T-helper 2 cell (primary cell): ENCODE data around the gene SMIM27.
"Not testable (repeated sequence)": the region's sequence is repeated elsewhere in the genome, so short reads cannot be mapped to it uniquely, and the experiment has no call there.

Experiments
- DNase-seq, 5 experiments: peaks; one replicate each; pipeline versions ENCODE4 v3.0.0 to v3.0.0-alpha.2; 2012 to 2022

SMIM27 gene

GRCh38 chr9:32558408-32558934 is 6.3 kb downstream of the SMIM27 start:
- no peak for DNase-seq

GRCh38 chr9:32565967-32566366 is 13.8 kb downstream of the SMIM27 start:
- peak in 1 of 5 experiments; percentile 10 for DNase-seq

- no peak for DNase-seq
Observed at GRCh38 chr9:32566770-32567169, 14.6 kb downstream of the SMIM27 start.

GRCh38 chr9:32570262-32570661 is 18.1 kb downstream of the SMIM27 start:
- no peak for DNase-seq

GRCh38 chr9:32571969-32572899 is 20.1 kb downstream of the SMIM27 start:
- peak in 4 of 5 experiments; percentile 59 to 90 (median 64) for DNase-seq

GRCh38 chr9:32572900-32573523 is 20.9 kb downstream of the SMIM27 start, which contains the start of gene NDUFB6:
Gene NDUFB6, minus strand, starts transcription at chr9:32573159. Its CDS starts 99 bp downstream, at chr9:32573060.
- peak; percentile 88 to 98 (median 93) for DNase-seq

GRCh38 chr9:32573821-32574220 is 21.7 kb downstream of the SMIM27 start:
- no peak for DNase-seq

- DNase-seq = no peak
Observed at GRCh38 chr9:32574858-32575257, 22.7 kb downstream of the SMIM27 start.

- DNase-seq = no peak
Observed at GRCh38 chr9:32577316-32577715, 25.2 kb downstream of the SMIM27 start.

- DNase-seq = no peak
Observed at GRCh38 chr9:32578976-32579375, 26.8 kb downstream of the SMIM27 start.

GRCh38 chr9:32579706-32580331 is 27.7 kb downstream of the SMIM27 start:
- DNase-seq = peak; percentile 48 to 70 (median 63)

- DNase-seq = no peak
Observed at GRCh38 chr9:32580631-32581300, 28.6 kb downstream of the SMIM27 start.

GRCh38 chr9:32581512-32582143 is 29.5 kb downstream of the SMIM27 start:
- DNase-seq = peak in 2 of 5 experiments; percentile 1 to 63

GRCh38 chr9:32584784-32585183 is 32.7 kb downstream of the SMIM27 start:
- no peak for DNase-seq

GRCh38 chr9:32587901-32588300 is 35.8 kb downstream of the SMIM27 start:
- DNase-seq = peak in 1 of 5 experiments; percentile 17

- peak in 1 of 5 experiments; percentile 41 for DNase-seq
Observed at GRCh38 chr9:32589083-32589723, 37.1 kb downstream of the SMIM27 start.

- DNase-seq = no peak
Observed at GRCh38 chr9:32590476-32590875, 38.3 kb downstream of the SMIM27 start.

- no peak for DNase-seq
Observed at GRCh38 chr9:32590898-32591297, 38.8 kb downstream of the SMIM27 start.

GRCh38 chr9:32596096-32596865 is 44.2 kb downstream of the SMIM27 start:
- DNase-seq = no peak

- DNase-seq = no peak
Observed at GRCh38 chr9:32596936-32597335, 44.8 kb downstream of the SMIM27 start.

GRCh38 chr9:32599021-32599420 is 46.9 kb downstream of the SMIM27 start:
- not testable (repeated sequence) for DNase-seq
